Calu3 (cell line): ENCODE results near the gene OTUD6A. TPM values are rescaled to one million over a fixed set of nuclear protein-coding genes. Genes with fewer than 3 reads are reported as not detected.

Experiments used
- BruUV-seq: library from RNA; stranded (reverse); fragments of 400-500 nt; replicated peaks from 2 replicates; lab custom pipeline; 2021; lab: Mats Ljungman, UMichigan
- CTCF ChIA-PET: fragments of 300-600 bp; sonication (Branson Sonifier 250); formaldehyde crosslinking; loops from one replicate; lab custom pipeline; 2022; ENCODE audit warnings: antibody characterized with exemption; lab: Charles Lee
- DNase-seq: peaks from one replicate; pipeline ENCODE4 v3.0.0; 2022
- H3K27ac Mint-ChIP-seq: one replicate; pipeline ENCODE4 v1.8.0; 2022; ENCODE audit warnings: mixed read lengths; ENCODE audit not compliant: unreplicated experiment
- H3K27me3 Mint-ChIP-seq: one replicate; pipeline ENCODE4 v1.8.0; 2022; ENCODE audit warnings: mixed read lengths; ENCODE audit not compliant: unreplicated experiment
- H3K36me3 Mint-ChIP-seq: one replicate; pipeline ENCODE4 v1.8.0; 2022; ENCODE audit warnings: mild to moderate bottlenecking, moderate library complexity, mixed read lengths; ENCODE audit not compliant: insufficient read depth, unreplicated experiment
- H3K4me1 Mint-ChIP-seq: one replicate; pipeline ENCODE4 v1.8.0; 2022; ENCODE audit warnings: mild to moderate bottlenecking, low read depth, mixed read lengths; ENCODE audit not compliant: unreplicated experiment
- H3K4me3 Mint-ChIP-seq: one replicate; pipeline ENCODE4 v1.8.0; 2022; ENCODE audit warnings: mild to moderate bottlenecking, low read depth, moderate library complexity, mixed read lengths; ENCODE audit not compliant: unreplicated experiment
- H3K9me3 Mint-ChIP-seq: one replicate; pipeline ENCODE4 v1.8.0; 2022; ENCODE audit warnings: low read depth, mixed read lengths; ENCODE audit not compliant: unreplicated experiment
- CTCF ChIP-seq: fragments of 200-600 bp; IDR thresholded peaks from one replicate; pipeline ENCODE4 v1.8.0; 2022; ENCODE audit warnings: antibody characterized with exemption; ENCODE audit not compliant: unreplicated experiment
- intact Hi-C: fragments of 100-400 bp; cut with micrococcal nuclease; formaldehyde crosslinking; loops from one replicate; pipeline ENCODE4 v1.10.0; 2022; ENCODE audit not compliant: unreplicated experiment
- total RNA-seq: library from RNA; stranded (reverse); gene quantifications from 2 replicates; pipeline ENCODE4 v1.2.3, GENCODE V29; 2022

OTUD6A gene
- total RNA-seq, 1 experiment from 2014 or later: not detected

DNA sequence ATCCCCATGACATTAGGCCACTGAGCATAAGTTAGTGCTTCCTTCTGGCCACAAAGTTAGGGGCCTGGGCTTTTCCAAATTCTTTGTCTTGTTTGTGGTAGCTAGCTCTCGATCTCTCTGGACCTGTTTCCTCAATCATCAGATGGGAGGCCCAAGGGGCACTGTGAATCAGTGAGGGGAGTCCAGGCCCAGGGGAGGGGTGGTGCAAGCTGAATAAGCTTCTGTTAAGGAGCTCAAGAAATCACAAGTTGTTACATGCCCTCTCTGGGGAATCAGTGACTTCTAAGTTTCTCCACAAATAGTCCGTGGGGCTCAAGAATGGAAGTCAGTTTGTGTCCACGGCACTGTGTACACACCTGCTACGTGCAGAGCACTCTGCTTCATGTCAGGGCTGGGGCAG, 27.6 kb upstream of the OTUD6A start:
- TF ChIP-seq CTCF: no peak
- Mint-ChIP-seq H3K4me1 (peaks cover 21% of the 10 kb centered on the region), H3K9me3 (no peaks in the 10 kb centered on the region), H3K27me3 (no peaks in the 10 kb centered on the region), H3K27ac (no peak overlapping the region), H3K4me3 (no peak overlapping the region), H3K36me3 (no peaks in the 10 kb centered on the region)
- intact Hi-C loops: loop anchor here (5.0 kb wide), 1 partner anchor 63 kb away; no protein-coding TSS in a partner anchor
- no TSS peak for BruUV-seq
- CTCF ChIA-PET: no interaction called here
- DNase-seq: no peak

DNA sequence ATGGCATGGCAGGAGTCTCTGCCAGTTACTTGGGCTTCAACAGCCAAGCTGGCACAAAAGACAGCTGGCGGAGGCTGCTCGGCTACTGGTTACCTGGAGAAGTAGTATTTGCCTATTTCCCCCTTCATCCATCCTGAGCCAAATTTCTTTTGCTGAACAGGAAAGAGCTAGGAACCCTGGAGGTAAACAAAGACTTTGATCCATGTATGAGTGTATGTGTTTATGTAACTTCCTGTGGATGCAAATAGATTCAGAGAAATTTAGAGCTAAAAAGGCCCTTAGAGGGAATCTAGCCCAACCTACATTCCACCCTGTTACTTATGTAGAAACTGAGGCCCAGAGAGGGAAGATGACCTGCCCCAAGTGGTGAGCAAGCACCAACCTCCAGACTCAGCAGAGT, 23.7 kb upstream of the OTUD6A start:
- DNase-seq: no peak
- H3K27ac Mint-ChIP-seq: no peak overlapping the region
- BruUV-seq: no TSS peak
- H3K27me3 Mint-ChIP-seq: no peaks in the 10 kb centered on the region
- H3K9me3 Mint-ChIP-seq: no peaks in the 10 kb centered on the region
- H3K4me1 Mint-ChIP-seq: peaks cover 19% of the 10 kb centered on the region
- H3K4me3 Mint-ChIP-seq: no peak overlapping the region
- TF ChIP-seq CTCF: no peak
- intact Hi-C loops: no loop called here
- H3K36me3 Mint-ChIP-seq: no peaks in the 10 kb centered on the region
- CTCF ChIA-PET: interaction anchor here (0.7 kb wide), 1 partner anchor 59 kb away, joined by 5 read pairs; no protein-coding TSS in a partner anchor

DNA sequence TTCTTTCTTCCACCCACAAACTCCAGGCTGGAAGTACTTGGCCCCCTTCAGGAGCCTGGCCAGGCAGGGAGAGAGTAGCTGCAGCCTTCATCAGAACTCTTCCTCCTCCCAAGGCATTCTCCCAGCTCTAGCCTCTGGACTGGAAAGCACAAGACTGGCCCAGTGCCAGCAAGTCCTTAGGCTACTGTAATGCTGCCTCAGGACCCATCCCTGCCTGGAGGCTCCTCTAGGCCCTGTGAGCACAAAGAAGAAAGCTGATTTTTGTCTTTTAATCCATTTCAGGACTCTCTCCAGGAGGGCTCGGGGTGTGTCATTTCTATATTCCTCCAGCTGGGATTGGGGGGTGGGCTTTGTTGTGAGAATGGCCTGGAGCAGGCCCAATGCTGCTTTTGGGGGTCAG, 23.3 kb upstream of the OTUD6A start:
- CTCF ChIA-PET: interaction anchor here (0.6 to 0.7 kb wide), 2 partner anchors 51 to 59 kb away, joined by 5 to 6 read pairs; no protein-coding TSS in a partner anchor
- Mint-ChIP-seq H3K9me3 (no peaks in the 10 kb centered on the region), H3K36me3 (no peaks in the 10 kb centered on the region), H3K4me3 (no peak overlapping the region), H3K27ac (no peak overlapping the region), H3K4me1 (peaks cover 18% of the 10 kb centered on the region), H3K27me3 (no peaks in the 10 kb centered on the region)
- no peak for TF ChIP-seq CTCF
- intact Hi-C loops: no loop called here
- DNase-seq: no peak
- BruUV-seq: no TSS peak

- DNase-seq: no peak
- H3K4me1 Mint-ChIP-seq: peaks cover 22% of the 10 kb centered on the region
- CTCF ChIA-PET: interaction anchor here (0.6 to 0.7 kb wide), 2 partner anchors 52 to 615 kb away, joined by 3 to 6 read pairs; no protein-coding TSS in a partner anchor
- no TSS peak for BruUV-seq
- no peaks in the 10 kb centered on the region for H3K27me3 Mint-ChIP-seq
- no peaks in the 10 kb centered on the region for H3K9me3 Mint-ChIP-seq
- H3K27ac Mint-ChIP-seq: no peak overlapping the region
- intact Hi-C loops: no loop called here
- H3K36me3 Mint-ChIP-seq: no peaks in the 10 kb centered on the region
- TF ChIP-seq CTCF: no peak
- no peak overlapping the region for H3K4me3 Mint-ChIP-seq
Measured at GRCh38 chrX:70039758-70040157, 22.5 kb upstream of the OTUD6A start.
